GM23338 (cell line): ENCODE results near the gene NRCAM. TPM values are rescaled to one million over a fixed set of nuclear protein-coding genes. Genes with fewer than 3 reads are reported as not detected.

Experiments used
- ATAC-seq: fragments of 200-7000 bp; cut with Tn5 transposase; 3 replicates; pipeline ENCODE4 v1.9.1; 2020
- DNase-seq: peaks from one replicate; pipeline ENCODE4 v3.0.0-alpha.2; 2015; ENCODE audit warnings: low spot score
- H2AFZ ChIP-seq: fragments of 200-600 bp; sonication (generic); 2 replicates; pipeline ENCODE4 v1.8.0; 2016; ENCODE audit warnings: antibody characterized with exemption, mild to moderate bottlenecking, moderate library complexity
- H3F3A ChIP-seq: fragments of 200-600 bp; sonication (generic); replicated peaks from 2 replicates; pipeline ENCODE4 v1.8.0; 2017; ENCODE audit warnings: antibody characterized with exemption, mixed run types, low read depth
- H3K27ac ChIP-seq: fragments of 200-600 bp; sonication (generic); 2 replicates; pipeline ENCODE4 v1.6.1; 2016; ENCODE audit warnings: low read depth
- H3K27me3 ChIP-seq: fragments of 200-600 bp; sonication (generic); 2 replicates; pipeline ENCODE4 v1.8.0; 2016; ENCODE audit warnings: mild to moderate bottlenecking, mixed run types, moderate library complexity; ENCODE audit not compliant: insufficient read depth
- H3K36me3 ChIP-seq: fragments of 200-600 bp; sonication (generic); 2 replicates; pipeline ENCODE4 v1.8.0; 2016; ENCODE audit warnings: mild to moderate bottlenecking; ENCODE audit not compliant: insufficient read depth
- H3K4me1 ChIP-seq: fragments of 200-600 bp; sonication (generic); 2 replicates; pipeline ENCODE4 v1.8.0; 2016; ENCODE audit warnings: mild to moderate bottlenecking, moderate library complexity; ENCODE audit not compliant: insufficient read depth
- H3K4me2 ChIP-seq: fragments of 200-600 bp; sonication (generic); 2 replicates; pipeline ENCODE4 v1.7.1; 2017; ENCODE audit warnings: mixed run types
- H3K4me3 ChIP-seq: fragments of 200-600 bp; sonication (generic); 2 replicates; pipeline ENCODE4 v1.6.1; 2016; ENCODE audit warnings: mixed run types
- H3K79me2 ChIP-seq: fragments of 200-600 bp; sonication (generic); replicated peaks from 2 replicates; pipeline ENCODE4 v1.8.0; 2017; ENCODE audit warnings: mild to moderate bottlenecking; ENCODE audit not compliant: insufficient read depth
- H3K9me2 ChIP-seq: fragments of 200-600 bp; sonication (generic); 2 replicates; pipeline ENCODE4 v1.8.0; 2017; ENCODE audit not compliant: insufficient read depth
- H4K20me1 ChIP-seq: fragments of 200-600 bp; sonication (generic); replicated peaks from 2 replicates; pipeline ENCODE4 v1.8.0; 2017; ENCODE audit warnings: mild to moderate bottlenecking; ENCODE audit not compliant: insufficient read depth
- H3K27ac Mint-ChIP-seq: 2 replicates; pipeline ENCODE4 v1.8.0; 2020; ENCODE audit warnings: inconsistent platforms, mild to moderate bottlenecking, moderate library complexity, mixed read lengths
- H3K27me3 Mint-ChIP-seq: 3 replicates; pipeline ENCODE4 v1.8.0; 2022; ENCODE audit warnings: low read depth, mild to moderate bottlenecking, moderate library complexity, mixed read lengths, inconsistent platforms; ENCODE audit not compliant: insufficient read depth, poor library complexity
- H3K36me3 Mint-ChIP-seq: 3 replicates; pipeline ENCODE4 v1.8.0; 2021; ENCODE audit warnings: low read depth, mild to moderate bottlenecking, inconsistent platforms, moderate library complexity, mixed read lengths
- H3K4me1 Mint-ChIP-seq: 3 replicates; pipeline ENCODE4 v1.8.0; 2020; ENCODE audit warnings: mild to moderate bottlenecking, inconsistent platforms, mixed read lengths
- H3K4me3 Mint-ChIP-seq: 3 replicates; pipeline ENCODE4 v1.8.0; 2021; ENCODE audit warnings: moderate library complexity, mild to moderate bottlenecking, inconsistent platforms, mixed read lengths
- H3K9me3 Mint-ChIP-seq: 3 replicates; pipeline ENCODE4 v1.8.0; 2020; ENCODE audit warnings: moderate library complexity, mild to moderate bottlenecking, inconsistent platforms, mixed read lengths
- CREB1 ChIP-seq: fragments of 250-450 bp; sonication (Bioruptor Pico); IDR thresholded peaks from 2 replicates; pipeline ENCODE4 v1.5.0; 2020; ENCODE audit warnings: low read depth, mild to moderate bottlenecking, moderate library complexity
- EZH2 ChIP-seq: fragments of 200-600 bp; sonication (generic); IDR thresholded peaks from one replicate; pipeline ENCODE4 v1.8.0; 2017; ENCODE audit warnings: antibody characterized with exemption, mild to moderate bottlenecking, low read depth; ENCODE audit not compliant: unreplicated experiment
- EZH2phosphoT487 ChIP-seq: fragments of 200-600 bp; sonication (generic); IDR thresholded peaks from one replicate; pipeline ENCODE4 v1.8.1; 2018; ENCODE audit warnings: antibody characterized with exemption; ENCODE audit not compliant: unreplicated experiment
- JUNB ChIP-seq: IDR thresholded peaks from one replicate; pipeline ENCODE4 v1.6.1; 2016; ENCODE audit warnings: antibody characterized with exemption; ENCODE audit not compliant: unreplicated experiment
- NANOG ChIP-seq: IDR thresholded peaks from 2 replicates; pipeline ENCODE4 v1.6.1; 2016; ENCODE audit warnings: antibody characterized with exemption, borderline replicate concordance
- POLR2AphosphoS5 ChIP-seq: IDR thresholded peaks from 2 replicates; pipeline ENCODE4 v1.6.1; 2016; ENCODE audit warnings: antibody characterized with exemption, low read depth
- STAT1 ChIP-seq: IDR thresholded peaks from one replicate; pipeline ENCODE4 v1.6.1; 2016; ENCODE audit warnings: antibody characterized with exemption; ENCODE audit not compliant: unreplicated experiment
- ZNF114 ChIP-seq: fragments of 250-450 bp; sonication (Bioruptor Pico); IDR thresholded peaks from 2 replicates; pipeline ENCODE4 v1.5.0; 2020; ENCODE audit warnings: mild to moderate bottlenecking, moderate library complexity
- ZNF331 ChIP-seq: fragments of 250-450 bp; sonication (Bioruptor Pico); IDR thresholded peaks from 2 replicates; pipeline ENCODE4 v1.5.0; 2020; ENCODE audit warnings: low read depth, mild to moderate bottlenecking, moderate library complexity
- polyA plus RNA-seq: library from polyadenylated mRNA; unstranded; fragments of >200 nt; fragmentation: Nextera tagmentation; extraction: Ambion mirVana; gene quantifications from 2 replicates; pipeline ENCODE4 v1.2.1, GENCODE V29; 2016
- total RNA-seq: library from RNA; depleted of rRNA; stranded (reverse); fragments of >200 nt; shearing (Covaris generic); gene quantifications from 2 replicates; pipeline ENCODE4 v1.2.3, GENCODE V29; 2014
- TF ChIP-seq, protein P1 (sequence below), 2 experiments: fragments of 200-600 bp in 1 of 2; sonication (generic) in 1 of 2; conservative IDR thresholded peaks; 2 replicates each; pipeline versions ENCODE4 v1.5.1 to v1.6.1; 2016 to 2017; ENCODE audit warnings: antibody characterized with exemption in 2 of 2, low read depth in 2 of 2, mild to moderate bottlenecking in 2 of 2, moderate library complexity in 1 of 2
- TF ChIP-seq, protein P2 (sequence below): fragments of 250-450 bp; sonication (Bioruptor Pico); IDR thresholded peaks from 2 replicates; pipeline ENCODE4 v1.5.0; 2020; ENCODE audit warnings: mild to moderate bottlenecking, moderate library complexity
- TF ChIP-seq, protein P3 (sequence below): IDR thresholded peaks from 2 replicates; pipeline ENCODE4 v1.6.1; 2016; ENCODE audit warnings: antibody characterized with exemption
- TF ChIP-seq, protein P4 (sequence below): IDR thresholded peaks from one replicate; pipeline ENCODE4 v1.6.1; 2018; ENCODE audit warnings: antibody characterized with exemption; ENCODE audit not compliant: unreplicated experiment

NRCAM gene
- total and polyA plus RNA-seq, 2 experiments from 2014 or later = 2.5 to 6.8 TPM

DNA sequence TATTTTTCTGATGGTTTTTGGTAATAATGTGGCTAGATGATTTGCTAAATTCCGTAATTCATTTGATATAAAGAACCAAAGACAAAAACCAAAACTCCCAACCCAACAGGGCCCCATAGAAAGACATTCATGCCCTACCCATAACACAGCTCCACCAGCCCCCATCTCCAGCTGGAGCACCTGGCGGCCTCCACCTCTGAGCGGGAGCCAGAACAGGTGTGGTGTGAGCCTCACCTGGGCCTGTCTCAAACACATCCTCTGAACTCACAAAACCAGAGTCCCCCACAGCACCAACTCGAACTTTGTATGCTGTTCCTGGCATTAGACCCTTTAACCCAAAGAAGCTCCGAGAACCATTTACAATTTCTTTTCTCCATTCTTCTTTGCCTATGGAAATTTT lies 289.5 kb downstream of the NRCAM start (continued):
- no peak for TF ChIP-seq CREB1
- TF ChIP-seq EZH2 = no peak

DNA sequence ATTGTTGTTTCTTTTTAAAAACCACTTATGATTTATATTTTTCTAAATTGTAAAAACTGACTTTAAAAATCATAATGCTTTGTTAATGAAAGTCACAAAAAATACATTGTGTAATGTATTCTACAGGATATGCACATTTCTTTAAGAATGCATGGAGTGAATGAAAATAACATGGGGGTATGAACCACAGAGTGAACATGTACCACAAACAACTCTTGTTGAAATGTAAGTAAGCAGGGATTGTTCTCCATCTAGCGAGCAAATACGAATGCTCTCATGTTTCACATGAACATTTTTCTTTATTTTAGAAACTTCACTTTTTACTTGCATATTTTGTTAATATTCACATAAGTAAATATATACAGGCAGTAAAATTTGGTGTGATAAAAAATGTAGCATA lies 290.5 kb downstream of the NRCAM start:
- no peaks in the 10 kb centered on the region for H3F3A ChIP-seq
- H3K27ac ChIP-seq = no peak overlapping the region
- no peak overlapping the region for H3K27ac Mint-ChIP-seq
- H3K36me3 ChIP-seq = no peaks in the 10 kb centered on the region
- H3K9me2 ChIP-seq = no peaks in the 10 kb centered on the region
- H3K36me3 Mint-ChIP-seq = no peaks in the 10 kb centered on the region
- ATAC-seq = no peak
- H2AFZ ChIP-seq = no peak overlapping the region
- H3K4me2 ChIP-seq = no peak overlapping the region
- H3K9me3 Mint-ChIP-seq = no peaks in the 10 kb centered on the region
- peaks cover 9% of the 10 kb centered on the region; the same call in 2 of the 3 replicates for H3K4me1 Mint-ChIP-seq
- H4K20me1 ChIP-seq = no peaks in the 10 kb centered on the region
- H3K4me1 ChIP-seq = 0 out of 2 replicates have a peak, but pooled peaks cover 3% of the 10 kb centered on the region
- no peak overlapping the region for H3K4me3 ChIP-seq
- DNase-seq = no peak
- no peak overlapping the region for H3K4me3 Mint-ChIP-seq
- H3K27me3 Mint-ChIP-seq = no peaks in the 10 kb centered on the region
- TF ChIP-seq, protein P1, sequence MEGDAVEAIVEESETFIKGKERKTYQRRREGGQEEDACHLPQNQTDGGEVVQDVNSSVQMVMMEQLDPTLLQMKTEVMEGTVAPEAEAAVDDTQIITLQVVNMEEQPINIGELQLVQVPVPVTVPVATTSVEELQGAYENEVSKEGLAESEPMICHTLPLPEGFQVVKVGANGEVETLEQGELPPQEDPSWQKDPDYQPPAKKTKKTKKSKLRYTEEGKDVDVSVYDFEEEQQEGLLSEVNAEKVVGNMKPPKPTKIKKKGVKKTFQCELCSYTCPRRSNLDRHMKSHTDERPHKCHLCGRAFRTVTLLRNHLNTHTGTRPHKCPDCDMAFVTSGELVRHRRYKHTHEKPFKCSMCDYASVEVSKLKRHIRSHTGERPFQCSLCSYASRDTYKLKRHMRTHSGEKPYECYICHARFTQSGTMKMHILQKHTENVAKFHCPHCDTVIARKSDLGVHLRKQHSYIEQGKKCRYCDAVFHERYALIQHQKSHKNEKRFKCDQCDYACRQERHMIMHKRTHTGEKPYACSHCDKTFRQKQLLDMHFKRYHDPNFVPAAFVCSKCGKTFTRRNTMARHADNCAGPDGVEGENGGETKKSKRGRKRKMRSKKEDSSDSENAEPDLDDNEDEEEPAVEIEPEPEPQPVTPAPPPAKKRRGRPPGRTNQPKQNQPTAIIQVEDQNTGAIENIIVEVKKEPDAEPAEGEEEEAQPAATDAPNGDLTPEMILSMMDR (conservative IDR thresholded peaks at IDR 0.05; ENCODE audit: low read depth in 2 of 2) = no peak
- TF ChIP-seq, protein P2, sequence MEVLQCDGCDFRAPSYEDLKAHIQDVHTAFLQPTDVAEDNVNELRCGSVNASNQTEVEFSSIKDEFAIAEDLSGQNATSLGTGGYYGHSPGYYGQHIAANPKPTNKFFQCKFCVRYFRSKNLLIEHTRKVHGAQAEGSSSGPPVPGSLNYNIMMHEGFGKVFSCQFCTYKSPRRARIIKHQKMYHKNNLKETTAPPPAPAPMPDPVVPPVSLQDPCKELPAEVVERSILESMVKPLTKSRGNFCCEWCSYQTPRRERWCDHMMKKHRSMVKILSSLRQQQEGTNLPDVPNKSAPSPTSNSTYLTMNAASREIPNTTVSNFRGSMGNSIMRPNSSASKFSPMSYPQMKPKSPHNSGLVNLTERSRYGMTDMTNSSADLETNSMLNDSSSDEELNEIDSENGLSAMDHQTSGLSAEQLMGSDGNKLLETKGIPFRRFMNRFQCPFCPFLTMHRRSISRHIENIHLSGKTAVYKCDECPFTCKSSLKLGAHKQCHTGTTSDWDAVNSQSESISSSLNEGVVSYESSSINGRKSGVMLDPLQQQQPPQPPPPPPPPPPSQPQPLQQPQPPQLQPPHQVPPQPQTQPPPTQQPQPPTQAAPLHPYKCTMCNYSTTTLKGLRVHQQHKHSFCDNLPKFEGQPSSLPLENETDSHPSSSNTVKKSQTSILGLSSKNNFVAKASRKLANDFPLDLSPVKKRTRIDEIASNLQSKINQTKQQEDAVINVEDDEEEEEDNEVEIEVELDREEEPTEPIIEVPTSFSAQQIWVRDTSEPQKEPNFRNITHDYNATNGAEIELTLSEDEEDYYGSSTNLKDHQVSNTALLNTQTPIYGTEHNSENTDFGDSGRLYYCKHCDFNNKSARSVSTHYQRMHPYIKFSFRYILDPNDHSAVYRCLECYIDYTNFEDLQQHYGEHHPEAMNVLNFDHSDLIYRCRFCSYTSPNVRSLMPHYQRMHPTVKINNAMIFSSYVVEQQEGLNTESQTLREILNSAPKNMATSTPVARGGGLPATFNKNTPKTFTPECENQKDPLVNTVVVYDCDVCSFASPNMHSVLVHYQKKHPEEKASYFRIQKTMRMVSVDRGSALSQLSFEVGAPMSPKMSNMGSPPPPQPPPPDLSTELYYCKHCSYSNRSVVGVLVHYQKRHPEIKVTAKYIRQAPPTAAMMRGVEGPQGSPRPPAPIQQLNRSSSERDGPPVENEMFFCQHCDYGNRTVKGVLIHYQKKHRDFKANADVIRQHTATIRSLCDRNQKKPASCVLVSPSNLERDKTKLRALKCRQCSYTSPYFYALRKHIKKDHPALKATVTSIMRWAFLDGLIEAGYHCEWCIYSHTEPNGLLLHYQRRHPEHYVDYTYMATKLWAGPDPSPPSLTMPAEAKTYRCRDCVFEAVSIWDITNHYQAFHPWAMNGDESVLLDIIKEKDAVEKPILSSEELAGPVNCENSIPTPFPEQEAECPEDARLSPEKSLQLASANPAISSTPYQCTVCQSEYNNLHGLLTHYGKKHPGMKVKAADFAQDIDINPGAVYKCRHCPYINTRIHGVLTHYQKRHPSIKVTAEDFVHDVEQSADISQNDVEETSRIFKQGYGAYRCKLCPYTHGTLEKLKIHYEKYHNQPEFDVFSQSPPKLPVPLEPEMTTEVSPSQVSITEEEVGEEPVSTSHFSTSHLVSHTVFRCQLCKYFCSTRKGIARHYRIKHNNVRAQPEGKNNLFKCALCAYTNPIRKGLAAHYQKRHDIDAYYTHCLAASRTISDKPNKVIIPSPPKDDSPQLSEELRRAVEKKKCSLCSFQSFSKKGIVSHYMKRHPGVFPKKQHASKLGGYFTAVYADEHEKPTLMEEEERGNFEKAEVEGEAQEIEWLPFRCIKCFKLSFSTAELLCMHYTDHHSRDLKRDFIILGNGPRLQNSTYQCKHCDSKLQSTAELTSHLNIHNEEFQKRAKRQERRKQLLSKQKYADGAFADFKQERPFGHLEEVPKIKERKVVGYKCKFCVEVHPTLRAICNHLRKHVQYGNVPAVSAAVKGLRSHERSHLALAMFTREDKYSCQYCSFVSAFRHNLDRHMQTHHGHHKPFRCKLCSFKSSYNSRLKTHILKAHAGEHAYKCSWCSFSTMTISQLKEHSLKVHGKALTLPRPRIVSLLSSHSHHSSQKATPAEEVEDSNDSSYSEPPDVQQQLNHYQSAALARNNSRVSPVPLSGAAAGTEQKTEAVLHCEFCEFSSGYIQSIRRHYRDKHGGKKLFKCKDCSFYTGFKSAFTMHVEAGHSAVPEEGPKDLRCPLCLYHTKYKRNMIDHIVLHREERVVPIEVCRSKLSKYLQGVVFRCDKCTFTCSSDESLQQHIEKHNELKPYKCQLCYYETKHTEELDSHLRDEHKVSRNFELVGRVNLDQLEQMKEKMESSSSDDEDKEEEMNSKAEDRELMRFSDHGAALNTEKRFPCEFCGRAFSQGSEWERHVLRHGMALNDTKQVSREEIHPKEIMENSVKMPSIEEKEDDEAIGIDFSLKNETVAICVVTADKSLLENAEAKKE (CRISPR knock-in tag) = no peak
- no peak for TF ChIP-seq EZH2phosphoT487
- TF ChIP-seq, protein P3, sequence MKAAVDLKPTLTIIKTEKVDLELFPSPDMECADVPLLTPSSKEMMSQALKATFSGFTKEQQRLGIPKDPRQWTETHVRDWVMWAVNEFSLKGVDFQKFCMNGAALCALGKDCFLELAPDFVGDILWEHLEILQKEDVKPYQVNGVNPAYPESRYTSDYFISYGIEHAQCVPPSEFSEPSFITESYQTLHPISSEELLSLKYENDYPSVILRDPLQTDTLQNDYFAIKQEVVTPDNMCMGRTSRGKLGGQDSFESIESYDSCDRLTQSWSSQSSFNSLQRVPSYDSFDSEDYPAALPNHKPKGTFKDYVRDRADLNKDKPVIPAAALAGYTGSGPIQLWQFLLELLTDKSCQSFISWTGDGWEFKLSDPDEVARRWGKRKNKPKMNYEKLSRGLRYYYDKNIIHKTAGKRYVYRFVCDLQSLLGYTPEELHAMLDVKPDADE = no peak
- no peak for TF ChIP-seq ZNF114
- no peak for TF ChIP-seq NANOG
- TF ChIP-seq ZNF331 (CRISPR knock-in tag) = no peak
- no peak for TF ChIP-seq CREB1
- no peak for TF ChIP-seq JUNB
- TF ChIP-seq, protein P4, sequence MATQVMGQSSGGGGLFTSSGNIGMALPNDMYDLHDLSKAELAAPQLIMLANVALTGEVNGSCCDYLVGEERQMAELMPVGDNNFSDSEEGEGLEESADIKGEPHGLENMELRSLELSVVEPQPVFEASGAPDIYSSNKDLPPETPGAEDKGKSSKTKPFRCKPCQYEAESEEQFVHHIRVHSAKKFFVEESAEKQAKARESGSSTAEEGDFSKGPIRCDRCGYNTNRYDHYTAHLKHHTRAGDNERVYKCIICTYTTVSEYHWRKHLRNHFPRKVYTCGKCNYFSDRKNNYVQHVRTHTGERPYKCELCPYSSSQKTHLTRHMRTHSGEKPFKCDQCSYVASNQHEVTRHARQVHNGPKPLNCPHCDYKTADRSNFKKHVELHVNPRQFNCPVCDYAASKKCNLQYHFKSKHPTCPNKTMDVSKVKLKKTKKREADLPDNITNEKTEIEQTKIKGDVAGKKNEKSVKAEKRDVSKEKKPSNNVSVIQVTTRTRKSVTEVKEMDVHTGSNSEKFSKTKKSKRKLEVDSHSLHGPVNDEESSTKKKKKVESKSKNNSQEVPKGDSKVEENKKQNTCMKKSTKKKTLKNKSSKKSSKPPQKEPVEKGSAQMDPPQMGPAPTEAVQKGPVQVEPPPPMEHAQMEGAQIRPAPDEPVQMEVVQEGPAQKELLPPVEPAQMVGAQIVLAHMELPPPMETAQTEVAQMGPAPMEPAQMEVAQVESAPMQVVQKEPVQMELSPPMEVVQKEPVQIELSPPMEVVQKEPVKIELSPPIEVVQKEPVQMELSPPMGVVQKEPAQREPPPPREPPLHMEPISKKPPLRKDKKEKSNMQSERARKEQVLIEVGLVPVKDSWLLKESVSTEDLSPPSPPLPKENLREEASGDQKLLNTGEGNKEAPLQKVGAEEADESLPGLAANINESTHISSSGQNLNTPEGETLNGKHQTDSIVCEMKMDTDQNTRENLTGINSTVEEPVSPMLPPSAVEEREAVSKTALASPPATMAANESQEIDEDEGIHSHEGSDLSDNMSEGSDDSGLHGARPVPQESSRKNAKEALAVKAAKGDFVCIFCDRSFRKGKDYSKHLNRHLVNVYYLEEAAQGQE = no peak
- TF ChIP-seq POLR2AphosphoS5 = no peak
- no peak for TF ChIP-seq STAT1
- TF ChIP-seq EZH2 = no peak
- no peaks in the 10 kb centered on the region for H3K79me2 ChIP-seq
- no peaks in the 10 kb centered on the region for H3K27me3 ChIP-seq
